Neuron (in vitro differentiated cells): Measurements from ENCODE around the gene CELSR3.

ENCODE experiments used
- H2AFZ ChIP-seq: one replicate; pipeline ENCODE4 v1.6.1; 2013; ENCODE audit warnings: low read depth, mild to moderate bottlenecking, inconsistent platforms, low read length, moderate library complexity
- H3K27me3 ChIP-seq: one replicate; pipeline ENCODE4 v1.6.1; 2013; ENCODE audit warnings: low read length; ENCODE audit not compliant: insufficient read depth
- H3K36me3 ChIP-seq: one replicate; pipeline ENCODE4 v1.6.1; 2013; ENCODE audit warnings: low read length; ENCODE audit not compliant: insufficient read depth
- H3K4me1 ChIP-seq: one replicate; pipeline ENCODE4 v1.6.1; 2013; ENCODE audit warnings: low read length; ENCODE audit not compliant: insufficient read depth
- H3K4me3 ChIP-seq: 2 replicates; pipeline ENCODE4 v1.5.1; 2013; ENCODE audit warnings: mild to moderate bottlenecking, low read length, moderate library complexity
- H3K9me3 ChIP-seq: one replicate; pipeline ENCODE4 v1.6.1; 2013; ENCODE audit warnings: low read length

Gene CELSR3

GRCh38 chr3:48662753-48663488 lies at the start of gene CELSR3:
TSS of gene CELSR3 (minus strand) at chr3:48662886. CDS start at chr3:48662634, 252 bp downstream.
- Histone ChIP-seq H3K36me3 (peaks cover 36% of the 10 kb centered on the region), H3K9me3 (peaks cover 29% of the 10 kb centered on the region), H3K4me1 (peaks cover 3% of the 10 kb centered on the region), H3K4me3 (peak within 1 kb of the TSS; percentile 63), H2AFZ (peak within 1 kb of the TSS; percentile 6), H3K27me3 (no peaks in the 10 kb centered on the region)

- Histone ChIP-seq H3K4me1 (peaks cover 12% of the 10 kb centered on the region), H3K27me3 (no peaks in the 10 kb centered on the region), H2AFZ (no peak overlapping the region), H3K36me3 (peaks cover 64% of the 10 kb centered on the region), H3K4me3 (no peak overlapping the region), H3K9me3 (peaks cover 6% of the 10 kb centered on the region)
Measured at GRCh38 chr3:48711727-48712126, 49.0 kb upstream of the CELSR3 start.

- peaks cover 6% of the 10 kb centered on the region for H3K9me3 ChIP-seq
- H3K4me1 ChIP-seq, result no peaks in the 10 kb centered on the region
- no peak overlapping the region for H3K4me3 ChIP-seq
- no peak overlapping the region for H2AFZ ChIP-seq
- no peaks in the 10 kb centered on the region for H3K27me3 ChIP-seq
- H3K36me3 ChIP-seq, result peaks cover 71% of the 10 kb centered on the region
Measured at GRCh38 chr3:48709051-48709461, 46.4 kb upstream of the CELSR3 start.

GRCh38 chr3:48708481-48708889 lies 45.8 kb upstream of the CELSR3 start:
- Histone ChIP-seq H3K36me3 (peaks cover 68% of the 10 kb centered on the region), H3K4me3 (no peak overlapping the region), H2AFZ (no peak overlapping the region), H3K27me3 (no peaks in the 10 kb centered on the region), H3K4me1 (no peaks in the 10 kb centered on the region), H3K9me3 (peaks cover 6% of the 10 kb centered on the region)

GRCh38 chr3:48707157-48707556 lies 44.5 kb upstream of the CELSR3 start:
- Histone ChIP-seq H3K4me1 (no peaks in the 10 kb centered on the region), H3K27me3 (no peaks in the 10 kb centered on the region), H3K9me3 (peaks cover 7% of the 10 kb centered on the region), H2AFZ (no peak overlapping the region), H3K36me3 (peaks cover 67% of the 10 kb centered on the region), H3K4me3 (no peak overlapping the region)

- H3K27me3 ChIP-seq, result no peaks in the 10 kb centered on the region
- H2AFZ ChIP-seq, result no peak overlapping the region
- H3K4me1 ChIP-seq, result no peaks in the 10 kb centered on the region
- no peak overlapping the region for H3K4me3 ChIP-seq
- peaks cover 60% of the 10 kb centered on the region for H3K36me3 ChIP-seq
- peaks cover 2% of the 10 kb centered on the region for H3K9me3 ChIP-seq
Measured at GRCh38 chr3:48702320-48702920, 39.7 kb upstream of the CELSR3 start.

GRCh38 chr3:48700731-48701405 lies 38.2 kb upstream of the CELSR3 start:
- H3K4me1 ChIP-seq, result no peaks in the 10 kb centered on the region
- no peaks in the 10 kb centered on the region for H3K27me3 ChIP-seq
- no peak overlapping the region for H3K4me3 ChIP-seq
- H2AFZ ChIP-seq, result no peak overlapping the region
- H3K36me3 ChIP-seq, result peaks cover 55% of the 10 kb centered on the region
- H3K9me3 ChIP-seq, result peaks cover 2% of the 10 kb centered on the region

- Histone ChIP-seq H3K9me3 (peaks cover 2% of the 10 kb centered on the region), H3K4me1 (no peaks in the 10 kb centered on the region), H3K36me3 (peaks cover 65% of the 10 kb centered on the region), H3K4me3 (no peak overlapping the region), H2AFZ (no peak overlapping the region), H3K27me3 (no peaks in the 10 kb centered on the region)
Measured at GRCh38 chr3:48698891-48699290, 36.2 kb upstream of the CELSR3 start.

- no peaks in the 10 kb centered on the region for H3K4me1 ChIP-seq
Measured at GRCh38 chr3:48697952-48698351, 35.3 kb upstream of the CELSR3 start.

GRCh38 chr3:48696601-48697000 lies 33.9 kb upstream of the CELSR3 start:
- Histone ChIP-seq H3K9me3 (no peaks in the 10 kb centered on the region), H2AFZ (no peak overlapping the region), H3K27me3 (no peaks in the 10 kb centered on the region), H3K4me1 (no peaks in the 10 kb centered on the region), H3K4me3 (no peak overlapping the region), H3K36me3 (peaks cover 73% of the 10 kb centered on the region)

More at GRCh38 chr3:48697952-48698351, 35.3 kb upstream of the CELSR3 start:
- Histone ChIP-seq H3K4me3 (no peak overlapping the region), H3K36me3 (peaks cover 72% of the 10 kb centered on the region), H2AFZ (no peak overlapping the region), H3K9me3 (peaks cover 2% of the 10 kb centered on the region), H3K27me3 (no peaks in the 10 kb centered on the region)

- Histone ChIP-seq H3K4me1 (no peaks in the 10 kb centered on the region), H3K36me3 (peaks cover 77% of the 10 kb centered on the region), H3K9me3 (no peaks in the 10 kb centered on the region), H3K4me3 (no peak overlapping the region), H2AFZ (no peak overlapping the region), H3K27me3 (no peaks in the 10 kb centered on the region)
Measured at GRCh38 chr3:48696156-48696555, 33.5 kb upstream of the CELSR3 start.

- Histone ChIP-seq H3K4me1 (no peaks in the 10 kb centered on the region), H3K9me3 (no peaks in the 10 kb centered on the region), H3K36me3 (peaks cover 77% of the 10 kb centered on the region), H3K27me3 (no peaks in the 10 kb centered on the region), H3K4me3 (no peak overlapping the region), H2AFZ (no peak overlapping the region)
Measured at GRCh38 chr3:48695393-48695753, 32.7 kb upstream of the CELSR3 start.

GRCh38 chr3:48694610-48695392 lies 32.1 kb upstream of the CELSR3 start:
- H3K36me3 ChIP-seq, result peaks cover 76% of the 10 kb centered on the region

More at GRCh38 chr3:48694610-48695392, 32.1 kb upstream of the CELSR3 start:
- Histone ChIP-seq H3K27me3 (no peaks in the 10 kb centered on the region), H3K4me3 (no peak overlapping the region), H3K4me1 (no peaks in the 10 kb centered on the region), H3K9me3 (no peaks in the 10 kb centered on the region), H2AFZ (no peak overlapping the region)
